Uterus (tissue), 2 donors: Measurements from ENCODE around the gene PLXNA4.

Source experiments
- CTCF ChIP-seq, 4 experiments: fragments of 200-600 bp in 2 of 4; fragments of 450-650 bp in 2 of 4; sonication (generic) in 2 of 4; IDR thresholded peaks; one replicate each; pipeline ENCODE4 v1.5.1; 2016 to 2019; ENCODE audit warnings: antibody characterized with exemption in 4 of 4, mild to moderate bottlenecking in 2 of 4, moderate library complexity in 1 of 4
- POLR2A ChIP-seq, 2 donors: fragments of 450-650 bp; IDR thresholded peaks; one replicate each; pipeline ENCODE4 v1.6.1; 2016; ENCODE audit warnings: antibody characterized with exemption in 2 of 2, mild to moderate bottlenecking in 1 of 2, moderate library complexity in 1 of 2

- no peak for TF ChIP-seq CTCF (IDR thresholded peaks at IDR 0.05)
- no peak for TF ChIP-seq POLR2A (IDR thresholded peaks at IDR 0.05)
Measured at GRCh38 chr7:132547821-132548220, 28.4 kb downstream of the PLXNA4 start.
